Omental fat pad (tissue), 4 donors: ENCODE results near the gene HDX. TPM values are rescaled to one million over a fixed set of nuclear protein-coding genes. Genes with fewer than 3 reads are reported as not detected.

ENCODE experiments used
- ATAC-seq: fragments of 150-250 bp; one replicate; pipeline ENCODE4 v1.9.1; 2016; ENCODE audit warnings: mild to moderate bottlenecking, moderate library complexity; ENCODE audit not compliant: low FRiP score
- DNase-seq: peaks from one replicate; pipeline ENCODE4 v3.0.0-alpha.2; 2019; ENCODE audit warnings: low spot score
- total RNA-seq, 4 donors: library from RNA; depleted of rRNA; stranded (reverse); fragments of >200 nt; gene quantifications; one replicate each; pipeline ENCODE4 v1.1.0, GENCODE V29; 2016
- TF ChIP-seq, protein P1 (sequence below), 3 donors: fragments of 450-650 bp; IDR thresholded peaks; one replicate each; pipeline ENCODE4 v1.5.1; 2016 to 2017; ENCODE audit warnings: antibody characterized with exemption in 3 of 3, mild to moderate bottlenecking in 3 of 3, moderate library complexity in 2 of 3

HDX gene
- total RNA-seq, 4 donors from 2014 or later: 5.3 to 13.2 (median 9.2) TPM

DNA sequence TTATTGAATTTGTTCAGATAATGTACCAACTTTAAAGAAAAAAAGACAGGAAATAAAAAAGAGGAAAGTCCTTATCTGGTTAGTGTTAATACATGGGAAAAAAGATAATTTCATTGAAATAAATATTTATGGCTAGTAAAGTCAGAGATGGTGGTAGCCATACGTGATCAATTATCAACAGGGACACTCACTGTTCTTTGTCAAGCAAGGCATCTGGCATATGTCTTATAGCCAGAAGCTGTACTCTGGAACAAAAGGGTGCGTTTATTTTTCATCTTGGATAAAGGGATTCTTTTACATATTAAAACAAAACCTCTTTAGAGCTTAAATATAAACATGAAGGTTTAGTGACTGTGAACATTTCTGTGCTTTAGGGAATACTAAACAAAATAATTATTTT lies 26.7 kb downstream of the HDX start:
- ATAC-seq (no peak), DNase-seq (no peak)
- TF ChIP-seq, protein P1, sequence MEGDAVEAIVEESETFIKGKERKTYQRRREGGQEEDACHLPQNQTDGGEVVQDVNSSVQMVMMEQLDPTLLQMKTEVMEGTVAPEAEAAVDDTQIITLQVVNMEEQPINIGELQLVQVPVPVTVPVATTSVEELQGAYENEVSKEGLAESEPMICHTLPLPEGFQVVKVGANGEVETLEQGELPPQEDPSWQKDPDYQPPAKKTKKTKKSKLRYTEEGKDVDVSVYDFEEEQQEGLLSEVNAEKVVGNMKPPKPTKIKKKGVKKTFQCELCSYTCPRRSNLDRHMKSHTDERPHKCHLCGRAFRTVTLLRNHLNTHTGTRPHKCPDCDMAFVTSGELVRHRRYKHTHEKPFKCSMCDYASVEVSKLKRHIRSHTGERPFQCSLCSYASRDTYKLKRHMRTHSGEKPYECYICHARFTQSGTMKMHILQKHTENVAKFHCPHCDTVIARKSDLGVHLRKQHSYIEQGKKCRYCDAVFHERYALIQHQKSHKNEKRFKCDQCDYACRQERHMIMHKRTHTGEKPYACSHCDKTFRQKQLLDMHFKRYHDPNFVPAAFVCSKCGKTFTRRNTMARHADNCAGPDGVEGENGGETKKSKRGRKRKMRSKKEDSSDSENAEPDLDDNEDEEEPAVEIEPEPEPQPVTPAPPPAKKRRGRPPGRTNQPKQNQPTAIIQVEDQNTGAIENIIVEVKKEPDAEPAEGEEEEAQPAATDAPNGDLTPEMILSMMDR (IDR thresholded peaks at IDR 0.05): no peak

DNA sequence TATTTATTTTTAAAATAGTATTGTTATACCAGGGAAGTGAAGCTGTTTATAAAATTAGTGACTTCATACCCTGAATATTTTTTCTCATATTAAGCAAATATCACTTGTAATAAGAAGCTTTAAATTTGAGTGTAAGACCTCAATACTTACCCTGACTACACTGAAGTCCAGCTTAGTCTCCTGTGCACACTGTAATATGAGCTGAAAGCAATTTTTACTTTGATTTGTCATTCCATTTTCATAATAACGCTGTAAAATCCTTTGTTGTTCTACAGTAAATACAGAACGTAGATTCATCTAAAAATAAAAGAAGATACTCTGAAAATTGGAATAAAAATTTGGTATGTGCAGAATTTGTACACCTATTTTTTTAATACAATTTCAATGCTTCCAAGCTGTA lies 27.2 kb downstream of the HDX start:
- TF ChIP-seq, protein P1 (IDR thresholded peaks at IDR 0.05): no peak
- DNase-seq (no peak), ATAC-seq (no peak)

DNA sequence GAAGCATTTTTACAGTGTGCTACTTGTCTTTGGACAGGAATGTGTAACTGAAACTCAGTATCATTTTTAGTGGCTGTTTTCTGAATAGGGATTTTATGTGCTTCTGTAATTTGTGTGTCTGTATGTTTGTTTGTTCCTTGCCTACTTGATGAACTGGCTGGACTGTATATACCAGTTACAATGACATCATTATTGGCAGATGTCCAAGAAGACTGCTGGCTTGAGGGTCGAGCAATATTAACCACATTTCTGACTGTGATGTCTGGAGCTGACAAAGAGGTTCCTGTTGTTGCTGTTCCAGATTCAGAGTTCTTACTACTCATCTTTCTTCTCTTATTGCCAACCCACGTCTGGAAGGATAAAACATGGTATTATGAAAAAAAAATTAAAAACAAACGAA lies 33.0 kb downstream of the HDX start:
- TF ChIP-seq, protein P1 (IDR thresholded peaks at IDR 0.05): no peak
- ATAC-seq (no peak), DNase-seq (no peak)

DNA sequence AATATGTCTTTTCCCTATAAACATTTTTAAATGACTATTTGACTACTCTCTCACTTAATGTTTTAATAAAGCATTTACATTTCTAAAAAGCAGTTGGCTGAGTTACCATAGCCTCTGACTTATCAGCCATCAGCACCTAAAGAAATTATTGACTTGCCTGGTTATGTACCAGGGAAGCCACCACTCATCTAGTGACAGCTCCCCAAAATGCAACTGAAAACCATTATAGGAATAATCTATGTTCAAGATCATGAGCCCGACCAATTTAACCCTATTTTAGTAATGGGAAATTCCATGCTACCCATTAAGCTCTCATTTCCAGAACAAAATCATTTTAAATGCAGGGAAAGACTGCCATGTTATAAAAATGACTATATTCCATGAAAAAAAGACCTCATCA lies 34.4 kb downstream of the HDX start:
- ATAC-seq: no peak
- DNase-seq: no peak
- TF ChIP-seq, protein P1 (IDR thresholded peaks at IDR 0.05): no peak

DNA sequence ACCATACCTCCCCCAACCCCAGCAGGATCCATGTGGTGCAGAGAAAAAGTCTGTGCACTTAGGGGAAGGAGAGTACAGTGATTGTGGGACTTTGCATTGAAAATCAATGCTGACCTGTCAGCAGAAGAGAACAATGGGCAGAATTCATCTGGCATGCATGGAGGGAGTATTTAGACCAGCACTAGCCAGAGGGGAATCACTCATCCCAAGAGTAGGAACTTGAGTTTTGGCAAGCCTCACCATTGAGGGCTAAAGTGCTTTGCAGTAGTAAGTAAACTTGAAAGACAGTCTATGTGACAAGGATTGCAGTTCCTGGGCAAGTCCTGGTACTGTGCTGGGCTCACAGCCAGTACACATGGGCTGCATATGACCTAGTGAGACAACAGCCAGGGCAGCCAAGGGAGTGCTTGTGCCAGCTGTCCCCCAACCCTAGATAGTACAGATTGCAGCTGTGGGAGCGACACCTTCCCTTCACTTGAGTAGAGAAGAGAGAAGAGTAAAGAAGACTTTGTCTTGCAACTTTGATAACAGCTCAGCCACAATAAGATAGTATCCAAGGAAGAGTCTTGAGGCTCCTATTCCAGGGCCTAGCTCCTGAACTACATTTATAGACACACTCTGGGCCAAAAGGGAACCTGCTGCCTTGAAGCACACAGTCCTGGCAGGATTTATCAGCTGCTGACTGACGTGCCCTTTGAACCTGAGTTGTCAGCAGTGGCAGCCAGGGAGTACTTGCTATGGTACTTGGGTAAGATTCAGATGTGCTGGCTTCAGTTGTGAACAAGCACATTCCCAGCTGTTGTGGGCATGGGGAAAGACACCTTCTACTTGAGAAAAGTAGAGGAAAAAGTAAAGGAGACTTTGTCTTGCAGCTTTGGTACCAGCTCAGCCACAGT lies 48.7 kb downstream of the HDX start:
- TF ChIP-seq, protein P1 (IDR thresholded peaks at IDR 0.05): no peak
- no peak for DNase-seq
- no peak for ATAC-seq

DNA sequence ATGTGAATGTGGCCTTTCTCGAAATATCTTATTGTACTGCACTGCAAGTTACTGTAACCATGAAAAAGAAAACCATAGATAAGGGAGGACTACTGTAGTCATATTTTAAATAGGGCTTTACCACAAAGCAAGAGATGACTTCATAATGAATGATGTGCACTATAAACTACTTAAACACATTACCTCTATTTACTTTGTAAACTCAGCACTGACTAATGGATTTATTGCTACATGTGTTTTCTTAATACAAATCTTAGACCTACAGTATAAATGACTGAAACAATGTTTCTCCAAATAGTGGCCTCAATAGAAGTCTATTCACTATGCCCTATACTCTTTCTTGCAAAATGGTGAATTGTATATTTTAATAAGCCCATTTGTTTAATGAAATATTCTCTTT lies 61.1 kb downstream of the HDX start:
- no peak for DNase-seq
- ATAC-seq: no peak
- TF ChIP-seq, protein P1 (IDR thresholded peaks at IDR 0.05): no peak

DNA sequence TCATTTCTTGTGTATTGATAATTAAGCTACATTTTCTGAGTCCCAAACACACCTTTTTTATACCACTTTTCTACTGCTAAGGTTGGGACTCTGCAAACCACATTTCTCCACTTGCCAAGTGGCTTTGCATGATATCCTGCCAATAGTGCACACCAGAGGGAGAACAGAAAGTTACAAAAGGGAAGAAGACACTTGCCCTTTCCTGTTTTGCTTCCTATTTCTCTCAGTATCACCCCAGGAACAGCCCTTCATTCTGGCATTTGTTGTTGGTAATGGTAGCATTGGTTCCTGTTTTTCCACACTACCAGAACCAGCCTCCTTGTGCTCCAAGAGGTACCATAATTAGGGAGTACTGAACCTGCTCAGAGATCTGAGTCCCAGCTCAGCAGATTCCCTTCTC lies 87.1 kb downstream of the HDX start:
- ATAC-seq: no peak
- no peak for DNase-seq
- TF ChIP-seq, protein P1 (IDR thresholded peaks at IDR 0.05): no peak
